Measurements from ENCODE around the gene NUB1.
"Not testable (repeated sequence)": the region's sequence is repeated elsewhere in the genome, so short reads cannot be mapped to it uniquely, and the experiment has no call there.

NUB1 gene, protein sequence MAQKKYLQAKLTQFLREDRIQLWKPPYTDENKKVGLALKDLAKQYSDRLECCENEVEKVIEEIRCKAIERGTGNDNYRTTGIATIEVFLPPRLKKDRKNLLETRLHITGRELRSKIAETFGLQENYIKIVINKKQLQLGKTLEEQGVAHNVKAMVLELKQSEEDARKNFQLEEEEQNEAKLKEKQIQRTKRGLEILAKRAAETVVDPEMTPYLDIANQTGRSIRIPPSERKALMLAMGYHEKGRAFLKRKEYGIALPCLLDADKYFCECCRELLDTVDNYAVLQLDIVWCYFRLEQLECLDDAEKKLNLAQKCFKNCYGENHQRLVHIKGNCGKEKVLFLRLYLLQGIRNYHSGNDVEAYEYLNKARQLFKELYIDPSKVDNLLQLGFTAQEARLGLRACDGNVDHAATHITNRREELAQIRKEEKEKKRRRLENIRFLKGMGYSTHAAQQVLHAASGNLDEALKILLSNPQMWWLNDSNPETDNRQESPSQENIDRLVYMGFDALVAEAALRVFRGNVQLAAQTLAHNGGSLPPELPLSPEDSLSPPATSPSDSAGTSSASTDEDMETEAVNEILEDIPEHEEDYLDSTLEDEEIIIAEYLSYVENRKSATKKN

GRCh38 chr7:151341357-151342101 is at the start of gene NUB1:
Gene NUB1, plus strand, starts transcription at chr7:151341812. Its CDS starts 3,538 bp downstream, at chr7:151345350.
- peak; percentile 54 for DNase-seq

DNA sequence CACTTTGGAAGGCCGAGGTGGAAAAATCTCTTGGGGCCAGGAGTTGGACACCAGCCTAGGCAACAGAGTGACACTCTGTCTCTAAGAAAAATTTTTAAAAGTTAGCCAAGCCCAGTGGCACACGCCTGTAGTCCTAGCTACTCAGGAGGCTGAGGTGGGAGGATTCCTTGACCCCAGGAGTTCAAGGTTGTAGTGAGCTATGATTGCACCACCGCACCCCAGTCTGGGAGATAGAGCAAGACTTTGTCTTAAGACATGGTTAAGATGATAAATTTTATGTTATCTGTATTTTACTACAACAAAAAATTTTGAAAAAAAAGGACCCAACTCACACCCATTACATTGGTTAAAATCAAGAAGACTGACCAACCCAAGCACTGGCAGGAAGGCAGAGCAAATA is 48.8 kb upstream of the NUB1 start:
- no peak for DNase-seq

- no peak for DNase-seq
These were observed 45.2 kb upstream of the NUB1 start for GRCh38 chr7:151296202-151296992.

DNA sequence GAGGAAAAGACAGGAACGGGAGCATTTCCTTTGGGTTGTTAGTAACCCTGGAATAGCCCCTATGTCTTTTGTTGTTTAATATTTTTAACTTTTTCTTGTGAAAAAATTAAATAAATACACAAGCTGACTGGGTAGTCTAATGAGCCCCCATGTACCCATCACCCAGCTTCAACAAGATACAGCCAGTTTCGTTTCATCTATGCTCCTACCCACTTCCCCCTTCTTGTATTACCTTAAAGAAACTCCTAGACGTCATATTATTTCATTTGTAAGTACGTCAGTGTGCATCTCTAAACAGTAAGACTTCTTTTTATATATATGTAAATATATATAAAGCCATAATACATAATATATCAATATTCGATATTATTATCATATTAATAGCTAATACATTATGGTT is 42.8 kb upstream of the NUB1 start:
- no peak for DNase-seq

GRCh38 chr7:151299530-151299929 is 42.1 kb upstream of the NUB1 start:
- no peak for DNase-seq

- no peak for DNase-seq
These were observed 41.5 kb upstream of the NUB1 start for GRCh38 chr7:151299940-151300645.

DNA sequence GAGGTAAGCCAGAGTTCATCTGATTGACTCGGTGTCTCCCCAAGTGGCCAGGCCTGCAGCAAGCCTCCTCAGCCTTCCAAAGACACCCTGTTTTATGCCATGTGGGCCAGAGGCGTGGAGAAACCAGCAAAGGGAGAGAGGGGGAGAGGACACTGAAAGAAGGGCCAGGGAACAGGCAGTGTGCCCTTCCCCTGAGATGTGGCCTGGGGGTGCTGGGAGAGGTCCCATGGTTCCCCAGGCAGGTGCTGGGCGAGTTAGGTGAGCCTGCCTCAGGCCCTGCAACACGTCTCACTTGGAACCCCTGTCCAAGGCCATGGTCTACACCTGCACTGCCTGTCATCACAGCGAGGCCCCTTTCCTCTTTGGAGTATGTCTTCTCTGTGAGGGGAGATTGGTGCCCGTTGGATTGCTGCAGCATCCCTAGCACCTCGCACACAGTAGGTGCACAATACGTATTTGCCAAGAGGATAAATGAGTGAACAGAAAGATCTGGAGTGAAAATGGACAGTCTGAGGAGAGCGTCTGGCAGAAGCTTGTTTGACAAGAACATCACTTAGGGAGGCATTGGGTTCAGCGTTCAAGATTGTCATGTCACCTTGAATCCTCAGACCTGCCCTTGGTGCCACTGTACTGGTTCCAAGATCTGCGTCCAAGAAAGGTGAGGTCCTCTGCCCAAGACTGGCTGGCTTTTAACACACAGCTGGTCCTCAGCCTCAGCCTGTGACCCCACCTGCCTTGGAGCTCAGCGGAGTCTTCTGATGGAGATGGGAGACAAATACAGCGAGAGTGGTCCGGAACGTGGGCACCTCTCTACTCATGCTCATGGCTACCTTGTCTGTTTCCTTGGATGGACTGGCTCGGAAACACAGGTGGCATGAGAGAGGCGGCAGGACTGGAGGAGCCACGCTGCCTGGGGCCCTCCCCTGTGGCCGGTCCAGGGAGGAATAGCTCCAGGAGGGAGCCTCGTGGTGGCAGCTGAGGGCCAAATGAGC is 39.8 kb upstream of the NUB1 start:
- no peak for DNase-seq

DNA sequence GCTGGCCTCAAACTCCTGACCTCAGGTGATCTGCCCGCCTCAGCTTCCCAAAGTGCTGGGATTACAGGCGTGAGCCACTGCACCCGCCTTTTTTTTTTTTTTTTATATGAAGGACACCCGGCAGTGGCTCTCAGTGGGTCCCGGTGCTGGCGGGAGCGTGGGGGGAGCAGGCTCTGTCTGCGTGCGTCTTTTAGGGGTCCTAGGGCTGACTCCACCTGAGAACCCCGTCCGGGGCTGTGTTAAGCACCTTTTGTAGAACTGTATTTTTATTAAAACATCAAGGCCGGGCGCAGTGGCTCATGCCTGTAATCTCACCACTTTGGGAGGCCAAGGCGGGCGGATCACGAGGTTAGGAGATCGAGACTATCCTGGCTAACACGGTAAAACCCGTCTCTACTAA is 37.4 kb upstream of the NUB1 start:
- not testable (repeated sequence) for DNase-seq

GRCh38 chr7:151304856-151305255 is 36.8 kb upstream of the NUB1 start:
- no peak for DNase-seq

- DNase-seq: no peak
These were observed 35.2 kb upstream of the NUB1 start for GRCh38 chr7:151306374-151306773.

DNA sequence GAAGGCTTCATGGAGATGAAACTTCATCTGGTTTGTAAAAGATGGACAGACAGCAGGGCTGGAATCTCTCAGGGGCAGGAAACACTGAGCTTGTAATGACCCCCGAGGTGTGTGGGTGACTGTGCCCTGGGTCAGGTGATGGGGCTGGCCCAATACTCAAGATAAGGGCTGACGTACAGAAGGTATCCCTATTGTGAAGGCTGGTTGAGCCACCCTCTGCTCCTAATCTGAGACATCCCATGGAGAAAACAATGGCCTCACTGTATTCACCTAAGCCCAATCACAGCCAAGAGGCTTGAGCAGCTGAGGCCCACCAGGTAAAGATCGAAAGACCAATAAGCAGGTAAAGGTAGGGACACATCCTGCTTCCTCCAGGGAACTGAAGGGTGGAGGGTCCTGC is 34.8 kb upstream of the NUB1 start:
- DNase-seq: no peak

DNA sequence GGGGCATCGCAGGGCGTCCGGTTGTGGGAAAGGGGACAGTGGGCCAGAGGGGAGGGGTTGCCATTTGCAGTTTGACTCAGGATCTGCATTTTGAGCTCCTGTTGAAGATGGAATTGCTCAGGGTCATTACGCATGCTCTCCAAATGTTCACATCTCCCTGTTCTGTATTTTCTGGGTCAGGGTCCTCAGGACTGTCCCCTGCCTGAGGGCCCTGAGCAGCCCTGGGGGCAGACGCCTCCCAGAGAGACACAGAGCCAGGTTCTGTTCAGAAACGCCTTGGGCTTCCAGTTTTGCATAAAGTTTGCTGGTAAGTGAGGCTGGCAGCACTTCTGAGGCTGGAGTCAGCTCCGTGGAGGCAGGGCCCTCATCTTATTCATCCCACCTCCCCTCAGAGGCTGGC is 34.1 kb upstream of the NUB1 start:
- no peak for DNase-seq

GRCh38 chr7:151308256-151308655 is 33.4 kb upstream of the NUB1 start:
- no peak for DNase-seq

- no peak for DNase-seq
These were observed 32.8 kb upstream of the NUB1 start for GRCh38 chr7:151308791-151309190.

DNA sequence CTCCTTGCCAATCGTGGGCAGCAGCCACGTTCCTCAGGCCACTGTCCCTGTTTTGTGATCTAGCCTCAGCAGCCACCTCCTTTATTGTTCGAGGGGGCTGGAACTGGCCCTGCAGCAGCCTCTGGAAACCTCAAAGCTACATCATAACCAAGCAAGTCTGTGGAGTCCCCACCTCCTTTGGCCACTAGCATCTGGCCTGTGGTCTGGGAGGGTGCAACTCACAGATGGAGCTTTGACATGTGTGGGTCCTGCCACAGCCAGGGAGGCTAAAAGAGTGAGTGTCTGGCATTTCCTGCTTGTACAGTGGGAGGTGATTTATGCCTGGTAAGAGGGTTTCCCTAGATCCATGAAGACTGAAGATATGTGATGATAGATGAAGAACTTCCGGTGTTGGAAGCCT is 32.3 kb upstream of the NUB1 start:
- DNase-seq: no peak

GRCh38 chr7:151310578-151310977 is 31.0 kb upstream of the NUB1 start:
- peak; percentile 14 for DNase-seq

- no peak for DNase-seq
These were observed 30.2 kb upstream of the NUB1 start for GRCh38 chr7:151311294-151311864.

DNA sequence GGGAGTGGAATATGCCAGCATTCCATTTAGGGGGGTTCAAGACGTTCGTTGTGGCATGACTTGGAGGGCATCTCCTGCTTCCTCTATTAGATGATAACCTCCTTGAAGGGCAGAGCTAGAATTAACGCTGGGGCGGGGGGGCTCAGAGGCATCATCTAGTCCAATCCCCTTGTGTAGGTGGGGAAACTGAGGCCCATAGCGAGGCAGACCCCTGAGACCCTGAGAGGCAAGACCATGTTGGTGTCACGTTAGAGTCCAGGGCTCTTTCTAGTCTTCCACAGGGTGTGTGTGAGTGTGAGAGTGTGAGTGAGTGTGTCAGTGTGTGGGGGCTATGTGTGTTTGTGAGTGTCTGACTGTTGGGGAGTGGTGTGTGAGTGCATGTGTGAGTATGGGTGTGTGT is 29.3 kb upstream of the NUB1 start:
- DNase-seq: no peak

- no peak for DNase-seq
These were observed 28.5 kb upstream of the NUB1 start for GRCh38 chr7:151312831-151313809.
